ENCODE data around the gene MYO19. TPM values are rescaled to one million over a fixed set of nuclear protein-coding genes. Genes with fewer than 3 reads are reported as not detected.

MYO19 gene
- total and polyA plus RNA-seq, 9 of the 15 experiments (the other 6 are each of a cell fraction or from before 2014, with no cell fraction given), result 21.6 to 176 (median 129) TPM

DNA sequence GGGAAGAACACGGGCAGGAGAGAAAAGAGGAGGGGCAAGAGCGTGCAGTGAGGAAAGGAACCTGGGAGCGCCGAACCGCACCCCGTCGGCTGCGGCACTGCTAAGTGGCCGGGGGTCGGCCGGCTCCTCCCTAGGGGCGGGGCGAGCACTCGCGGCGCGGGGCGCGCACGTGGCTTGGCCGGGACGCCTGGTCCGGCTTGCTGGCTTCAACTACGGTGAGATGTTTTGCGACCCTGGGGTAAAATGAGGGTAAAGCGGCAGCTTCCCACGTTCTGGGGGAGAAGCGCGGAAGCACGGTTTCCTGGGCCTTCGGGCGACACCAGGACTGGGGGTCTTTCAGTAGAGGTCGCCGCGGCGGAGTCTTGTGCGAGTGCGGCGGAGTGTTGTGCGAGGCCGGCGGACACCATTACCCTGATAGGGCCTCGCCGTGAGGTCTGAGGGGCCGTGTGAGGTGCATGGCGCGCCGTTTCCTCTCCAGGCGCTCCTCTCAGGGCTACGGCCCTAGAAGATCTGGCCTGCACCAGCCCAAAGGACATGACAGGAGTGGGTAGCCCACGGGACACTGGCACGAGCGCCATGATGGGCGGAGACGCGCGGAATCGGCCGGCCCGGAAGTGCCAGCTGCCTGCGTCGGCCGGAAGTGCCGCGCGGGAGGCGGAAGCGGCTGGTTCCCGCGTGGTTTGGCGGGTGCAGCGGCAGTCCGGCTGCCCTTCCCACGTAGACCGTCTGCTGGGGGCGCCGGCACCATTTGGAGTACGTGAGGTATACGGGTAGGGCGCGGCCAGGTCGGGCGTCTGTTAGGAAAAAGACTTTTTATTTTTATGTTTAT, at the start of gene MYO19, which contains the start of gene PIGW (continued):
- TF ChIP-seq ZBTB11 (CRISPR knock-in tag; IDR thresholded peaks at IDR 0.05) (peak in 2 of 3 experiments; percentile 70 to 92; a peak in 4 of 6 replicates), ZNF140 (CRISPR knock-in tag; IDR thresholded peaks at IDR 0.05) (no peak), FOXA1 (IDR thresholded peaks at IDR 0.05; ENCODE audit: borderline replicate concordance) (no peak), ZBTB8A (IDR thresholded peaks at IDR 0.05; ENCODE audit: partially characterized antibody) (no peak), RBM17 (IDR thresholded peaks at IDR 0.05; ENCODE audit: borderline replicate concordance, low read depth, low read length) (no peak), WHSC1 (IDR thresholded peaks at IDR 0.05; ENCODE audit: low read length) (no peak), ZC3H11A (IDR thresholded peaks at IDR 0.05; ENCODE audit: low read depth, low read length) (no peak), PHF20 (IDR thresholded peaks at IDR 0.05; ENCODE audit: partially characterized antibody) (peak; percentile 85), NFE2 (IDR thresholded peaks at IDR 0.05; ENCODE audit: low read depth) (no peak), LEF1 (IDR thresholded peaks at IDR 0.05) (no peak; the same call in 1 of the 2 replicates), SMAD3 (CRISPR knock-in tag; conservative IDR thresholded peaks at IDR 0.05) (no peak), RNF219 (CRISPR knock-in tag; IDR thresholded peaks at IDR 0.05) (no peak), MEF2A (IDR thresholded peaks at IDR 0.05; ENCODE audit: control insufficient read depth, low read depth, low read length) (no peak)
- TF ChIP-seq, protein P1, sequence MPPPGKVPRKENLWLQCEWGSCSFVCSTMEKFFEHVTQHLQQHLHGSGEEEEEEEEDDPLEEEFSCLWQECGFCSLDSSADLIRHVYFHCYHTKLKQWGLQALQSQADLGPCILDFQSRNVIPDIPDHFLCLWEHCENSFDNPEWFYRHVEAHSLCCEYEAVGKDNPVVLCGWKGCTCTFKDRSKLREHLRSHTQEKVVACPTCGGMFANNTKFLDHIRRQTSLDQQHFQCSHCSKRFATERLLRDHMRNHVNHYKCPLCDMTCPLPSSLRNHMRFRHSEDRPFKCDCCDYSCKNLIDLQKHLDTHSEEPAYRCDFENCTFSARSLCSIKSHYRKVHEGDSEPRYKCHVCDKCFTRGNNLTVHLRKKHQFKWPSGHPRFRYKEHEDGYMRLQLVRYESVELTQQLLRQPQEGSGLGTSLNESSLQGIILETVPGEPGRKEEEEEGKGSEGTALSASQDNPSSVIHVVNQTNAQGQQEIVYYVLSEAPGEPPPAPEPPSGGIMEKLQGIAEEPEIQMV (tag; conservative IDR thresholded peaks at IDR 0.05; ENCODE audit: low read depth), result no peak
- TF ChIP-seq, protein P2, sequence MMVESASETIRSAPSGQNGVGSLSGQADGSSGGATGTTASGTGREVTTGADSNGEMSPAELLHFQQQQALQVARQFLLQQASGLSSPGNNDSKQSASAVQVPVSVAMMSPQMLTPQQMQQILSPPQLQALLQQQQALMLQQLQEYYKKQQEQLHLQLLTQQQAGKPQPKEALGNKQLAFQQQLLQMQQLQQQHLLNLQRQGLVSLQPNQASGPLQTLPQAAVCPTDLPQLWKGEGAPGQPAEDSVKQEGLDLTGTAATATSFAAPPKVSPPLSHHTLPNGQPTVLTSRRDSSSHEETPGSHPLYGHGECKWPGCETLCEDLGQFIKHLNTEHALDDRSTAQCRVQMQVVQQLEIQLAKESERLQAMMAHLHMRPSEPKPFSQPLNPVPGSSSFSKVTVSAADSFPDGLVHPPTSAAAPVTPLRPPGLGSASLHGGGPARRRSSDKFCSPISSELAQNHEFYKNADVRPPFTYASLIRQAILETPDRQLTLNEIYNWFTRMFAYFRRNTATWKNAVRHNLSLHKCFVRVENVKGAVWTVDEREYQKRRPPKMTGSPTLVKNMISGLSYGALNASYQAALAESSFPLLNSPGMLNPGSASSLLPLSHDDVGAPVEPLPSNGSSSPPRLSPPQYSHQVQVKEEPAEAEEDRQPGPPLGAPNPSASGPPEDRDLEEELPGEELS (CRISPR knock-in tag; IDR thresholded peaks at IDR 0.05; ENCODE audit: borderline replicate concordance), result no peak

All from K562 (cell line).